AG10803 (cell line): ENCODE results near the gene FGR.

Experiments
- DNase-seq: peaks from one replicate; pipeline ENCODE4 v3.0.0; 2010; ENCODE audit warnings: low read depth
- H3K4me3 ChIP-seq: 2 replicates; pipeline ENCODE4 v1.5.1; 2011; ENCODE audit warnings: mild to moderate bottlenecking, low read length, control low read depth
- CTCF ChIP-seq: conservative IDR thresholded peaks from 2 replicates; pipeline ENCODE4 v1.5.1; 2011; ENCODE audit warnings: mild to moderate bottlenecking, low read length, control low read depth, inconsistent platforms

The FGR gene

GRCh38 chr1:27576806-27577227 is 58.2 kb downstream of the FGR start:
- DNase-seq, result no peak
- TF ChIP-seq CTCF, result no peak
- H3K4me3 ChIP-seq, result no peak overlapping the region

GRCh38 chr1:27575840-27576331 is 59.1 kb downstream of the FGR start:
- DNase-seq, result no peak
- no peak for TF ChIP-seq CTCF
- peak overlapping the region; percentile 48 for H3K4me3 ChIP-seq

- 0 out of 2 replicates have a peak, but pooled peaks have one; percentile 4 for TF ChIP-seq CTCF
- peak; percentile 87 for DNase-seq
- H3K4me3 ChIP-seq, result peak overlapping the region; percentile 43
Observed at GRCh38 chr1:27574871-27575831, 59.8 kb downstream of the FGR start.

GRCh38 chr1:27574001-27574781 is 60.8 kb downstream of the FGR start:
- no peak overlapping the region for H3K4me3 ChIP-seq
- DNase-seq, result no peak
- no peak for TF ChIP-seq CTCF

- peak; percentile 62 for DNase-seq
- no peak overlapping the region for H3K4me3 ChIP-seq
- TF ChIP-seq CTCF, result no peak
Observed at GRCh38 chr1:27572679-27573426, 62.1 kb downstream of the FGR start.

GRCh38 chr1:27572019-27572678 is 62.8 kb downstream of the FGR start:
- no peak for TF ChIP-seq CTCF

More at GRCh38 chr1:27572019-27572678, 62.8 kb downstream of the FGR start:
- no peak for DNase-seq
- H3K4me3 ChIP-seq, result no peak overlapping the region
